Measurements from ENCODE around the gene ATXN2L. TPM values are rescaled to one million over a fixed set of nuclear protein-coding genes. Genes with fewer than 3 reads are reported as not detected.

Gene ATXN2L
- total RNA-seq, 3 donors from 2014 or later: 315 to 351 (median 325) TPM

- ATAC-seq: no peak
- no peak for DNase-seq
- Mint-ChIP-seq H3K4me1 (ENCODE audit: low read depth) (peaks cover 13% of the 10 kb centered on the region), H3K36me3 (ENCODE audit: insufficient read depth) (no peaks in the 10 kb centered on the region), H3K4me3 (no peak overlapping the region), H3K9me3 (no peaks in the 10 kb centered on the region), H3K27me3 (ENCODE audit: low read depth) (peaks cover 14% of the 10 kb centered on the region)
Measured at GRCh38 chr16:28882551-28883160, 59.9 kb downstream of the ATXN2L start.

- H3K4me1 Mint-ChIP-seq (ENCODE audit: low read depth): peaks cover 13% of the 10 kb centered on the region
- no peaks in the 10 kb centered on the region for H3K9me3 Mint-ChIP-seq
- no peak overlapping the region for H3K4me3 Mint-ChIP-seq
- ATAC-seq (no peak), DNase-seq (no peak)
- peaks cover 14% of the 10 kb centered on the region for H3K27me3 Mint-ChIP-seq (ENCODE audit: low read depth)
- no peaks in the 10 kb centered on the region for H3K36me3 Mint-ChIP-seq (ENCODE audit: insufficient read depth)
Measured at GRCh38 chr16:28883221-28883996, 60.6 kb downstream of the ATXN2L start.

GRCh38 chr16:28884045-28884444 lies 61.2 kb downstream of the ATXN2L start:
- no peak for ATAC-seq
- Mint-ChIP-seq H3K9me3 (no peaks in the 10 kb centered on the region), H3K4me3 (no peak overlapping the region), H3K36me3 (ENCODE audit: insufficient read depth) (no peaks in the 10 kb centered on the region), H3K4me1 (ENCODE audit: low read depth) (peaks cover 11% of the 10 kb centered on the region), H3K27me3 (ENCODE audit: low read depth) (peaks cover 14% of the 10 kb centered on the region)
- no peak for DNase-seq

Other genes starting within 250 kb of the ATXN2L start
- not detected for gene SULT1A2, start 225.9 kb upstream of the ATXN2L start, total RNA-seq
- gene SULT1A1, start 213.0 kb upstream of the ATXN2L start, total RNA-seq: 1 to 10 TPM; 4.8 to 5.5 (median 5.0) TPM
- under 1 TPM in 1 of 3 donors, not detected in 2; 0.26 TPM for gene NPIPB8, start 184.9 kb upstream of the ATXN2L start, total RNA-seq
- gene EIF3C, start 111.5 kb upstream of the ATXN2L start, total RNA-seq: 1,000 to 10,000 TPM; 1,034 to 1,401 (median 1,284) TPM
- gene NPIPB9, start 71.2 kb upstream of the ATXN2L start, total RNA-seq: 1 to 10 TPM in 1 of 3 donors, under 1 TPM in 2; 0.66 to 1.8 (median 0.87) TPM
- gene TUFM, start 23.3 kb downstream of the ATXN2L start, total RNA-seq: 100 to 1,000 TPM; 459 to 515 (median 499) TPM
- 10 to 100 TPM; 35.5 to 41.4 (median 41.0) TPM for gene SH2B1, start 40.8 kb downstream of the ATXN2L start, total RNA-seq
- 1 to 10 TPM; 1.0 to 1.4 (median 1.4) TPM for gene ATP2A1, start 55.5 kb downstream of the ATXN2L start, total RNA-seq
- gene RABEP2, start 102.2 kb downstream of the ATXN2L start, total RNA-seq: 10 to 100 TPM; 21.9 to 27.1 (median 24.2) TPM
- gene CD19, start 109.0 kb downstream of the ATXN2L start, total RNA-seq: 1 to 10 TPM; 1.1 to 8.5 (median 1.5) TPM
- 10 to 100 TPM; 63.0 to 66.9 (median 63.6) TPM for gene NFATC2IP, start 127.9 kb downstream of the ATXN2L start, total RNA-seq
- gene SPNS1, start 151.8 kb downstream of the ATXN2L start, total RNA-seq: 10 to 100 TPM; 33.5 to 42.7 (median 36.5) TPM
- 100 to 1,000 TPM; 241 to 262 (median 259) TPM for gene LAT, start 162.1 kb downstream of the ATXN2L start, total RNA-seq

All from activated T-cell treated with anti-CD3 and anti-CD28 coated beads, Interleukin-2, amount 50 U/mL, for 4 hours (primary cell).